Testis (tissue), 5 donors: ENCODE data around the gene FOXN1. TPM values are rescaled to one million over a fixed set of nuclear protein-coding genes. Genes with fewer than 3 reads are reported as not detected.
"Not testable (repeated sequence)": the region's sequence is repeated elsewhere in the genome, so short reads cannot be mapped to it uniquely, and the experiment has no call there.

Source experiments
- DNase-seq: peaks from one replicate; pipeline ENCODE4 v3.0.0-alpha.2; 2019
- H3K27ac ChIP-seq, 2 donors: fragments of 200-600 bp; sonication (generic); one replicate each; pipeline ENCODE4 v1.5.1; 2019
- H3K27me3 ChIP-seq: fragments of 200-600 bp; sonication (generic); one replicate; pipeline ENCODE4 v1.5.1; 2019
- H3K36me3 ChIP-seq: fragments of 200-600 bp; sonication (generic); one replicate; pipeline ENCODE4 v1.5.1; 2017; ENCODE audit warnings: low read depth; ENCODE audit errors: missing control alignments
- H3K4me1 ChIP-seq: fragments of 200-600 bp; sonication (generic); one replicate; pipeline ENCODE4 v1.5.1; 2019
- H3K4me3 ChIP-seq, 2 donors: fragments of 200-600 bp; sonication (generic); one replicate each; pipeline ENCODE4 v1.5.1; 2017 to 2019
- H3K9me3 ChIP-seq: fragments of 200-600 bp; sonication (generic); one replicate; pipeline ENCODE4 v1.5.1; 2017
- POLR2A ChIP-seq: fragments of 450-650 bp; IDR thresholded peaks from one replicate; pipeline ENCODE4 v1.6.1; 2017; ENCODE audit warnings: antibody characterized with exemption, mild to moderate bottlenecking, moderate library complexity
- WGBS, 2 donors: methylation state at CpG; one replicate each; pipeline ENCODE4 v1.1.5; 2018; 5-methylcytosine and 5-hydroxymethylcytosine counted together
- intact Hi-C: fragments of 100-400 bp; cut with DNase I; formaldehyde crosslinking; loops from one replicate; pipeline ENCODE4 v1.15.1; 2023; ENCODE audit warnings: low total_unique reads
- long read RNA-seq, 2 donors: transcript quantifications; one replicate each; lab custom pipeline, GENCODE V29; 2026
- polyA plus RNA-seq: library from polyadenylated mRNA; stranded (reverse); fragments of 350-450 nt; fragmentation: Illumina TruSeq; extraction: RNeasy Lipid Tissue Mini Kit (QIAGEN cat#74804); gene quantifications from one replicate; pipeline ENCODE4 v1.2.3, GENCODE V29; 2014; ENCODE audit warnings: low read depth, low replicate concordance; ENCODE audit not compliant: insufficient read depth
- total RNA-seq, 2 donors: library from RNA; depleted of rRNA; stranded (reverse); fragments of >200 nt; gene quantifications; one replicate each; pipeline ENCODE4 v1.2.3, GENCODE V29; 2016
- TF ChIP-seq, protein P1 (sequence below), 3 experiments: fragments of 450-650 bp in 2 of 3; fragments of 200-600 bp in 1 of 3; sonication (generic) in 1 of 3; IDR thresholded peaks; one replicate each; pipeline ENCODE4 v1.5.1; 2016 to 2019; ENCODE audit warnings: antibody characterized with exemption in 3 of 3, mild to moderate bottlenecking in 2 of 3, moderate library complexity in 1 of 3

The FOXN1 gene, protein sequence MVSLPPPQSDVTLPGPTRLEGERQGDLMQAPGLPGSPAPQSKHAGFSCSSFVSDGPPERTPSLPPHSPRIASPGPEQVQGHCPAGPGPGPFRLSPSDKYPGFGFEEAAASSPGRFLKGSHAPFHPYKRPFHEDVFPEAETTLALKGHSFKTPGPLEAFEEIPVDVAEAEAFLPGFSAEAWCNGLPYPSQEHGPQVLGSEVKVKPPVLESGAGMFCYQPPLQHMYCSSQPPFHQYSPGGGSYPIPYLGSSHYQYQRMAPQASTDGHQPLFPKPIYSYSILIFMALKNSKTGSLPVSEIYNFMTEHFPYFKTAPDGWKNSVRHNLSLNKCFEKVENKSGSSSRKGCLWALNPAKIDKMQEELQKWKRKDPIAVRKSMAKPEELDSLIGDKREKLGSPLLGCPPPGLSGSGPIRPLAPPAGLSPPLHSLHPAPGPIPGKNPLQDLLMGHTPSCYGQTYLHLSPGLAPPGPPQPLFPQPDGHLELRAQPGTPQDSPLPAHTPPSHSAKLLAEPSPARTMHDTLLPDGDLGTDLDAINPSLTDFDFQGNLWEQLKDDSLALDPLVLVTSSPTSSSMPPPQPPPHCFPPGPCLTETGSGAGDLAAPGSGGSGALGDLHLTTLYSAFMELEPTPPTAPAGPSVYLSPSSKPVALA
- under 1 TPM; 0.24 to 0.50 TPM for total RNA-seq
- 0.69 TPM for polyA plus RNA-seq
- long read RNA-seq, donor 1, result 0 reads
- long read RNA-seq, donor 2, result 0 reads

DNA sequence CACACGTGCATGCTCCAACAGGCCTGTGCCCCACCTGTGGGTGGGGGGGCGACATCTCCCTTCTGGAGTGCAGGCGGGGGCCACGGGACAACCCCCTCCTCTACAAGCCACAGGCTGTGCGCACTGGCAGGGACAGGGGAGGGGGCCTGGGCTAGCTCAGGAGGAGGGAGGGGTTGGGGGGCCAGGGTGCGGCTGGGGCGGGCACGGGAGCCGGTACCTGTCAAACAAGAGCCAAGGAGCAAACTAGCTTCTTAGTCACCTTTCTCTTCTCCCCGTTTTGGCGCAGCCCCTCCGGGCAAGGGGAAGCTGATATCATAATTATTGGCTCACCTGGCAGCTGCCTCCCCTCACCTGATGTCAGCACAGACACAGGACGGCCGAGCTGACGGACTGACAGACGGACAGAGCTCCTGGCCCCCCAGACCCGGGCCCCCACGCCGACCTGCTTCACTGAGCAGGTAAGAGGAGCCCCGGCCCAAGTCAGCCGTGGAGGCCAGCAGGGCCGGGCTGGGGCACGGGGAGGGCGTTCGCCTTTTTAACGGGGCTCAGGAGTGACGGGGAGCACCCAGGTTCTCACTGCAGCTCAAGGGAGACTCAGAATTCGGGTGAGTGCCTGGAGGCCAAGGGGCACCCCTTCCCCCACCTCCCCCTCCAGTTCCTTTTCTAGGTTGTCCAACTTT lies at the start of gene FOXN1:
Gene FOXN1 (plus strand): TSS at position 363 of the 680 bp plus-strand sequence. CDS start 17,622 bp downstream, outside the sequence.
- 80 to 88% methylated on average over 27 to 28 of the region's 28 CpGs for WGBS, 2 donors
- intact Hi-C loops, result no loop called here
- H3K36me3 ChIP-seq, result no peaks in the 10 kb centered on the region
- no peaks in the 10 kb centered on the region for H3K4me1 ChIP-seq
- no peak within 1 kb of the TSS for H3K27ac ChIP-seq
- H3K4me3 ChIP-seq, result no peak within 1 kb of the TSS
- no peaks in the 10 kb centered on the region for H3K27me3 ChIP-seq
- no peak for DNase-seq
- no peaks in the 10 kb centered on the region for H3K9me3 ChIP-seq
- TF ChIP-seq, protein P1, sequence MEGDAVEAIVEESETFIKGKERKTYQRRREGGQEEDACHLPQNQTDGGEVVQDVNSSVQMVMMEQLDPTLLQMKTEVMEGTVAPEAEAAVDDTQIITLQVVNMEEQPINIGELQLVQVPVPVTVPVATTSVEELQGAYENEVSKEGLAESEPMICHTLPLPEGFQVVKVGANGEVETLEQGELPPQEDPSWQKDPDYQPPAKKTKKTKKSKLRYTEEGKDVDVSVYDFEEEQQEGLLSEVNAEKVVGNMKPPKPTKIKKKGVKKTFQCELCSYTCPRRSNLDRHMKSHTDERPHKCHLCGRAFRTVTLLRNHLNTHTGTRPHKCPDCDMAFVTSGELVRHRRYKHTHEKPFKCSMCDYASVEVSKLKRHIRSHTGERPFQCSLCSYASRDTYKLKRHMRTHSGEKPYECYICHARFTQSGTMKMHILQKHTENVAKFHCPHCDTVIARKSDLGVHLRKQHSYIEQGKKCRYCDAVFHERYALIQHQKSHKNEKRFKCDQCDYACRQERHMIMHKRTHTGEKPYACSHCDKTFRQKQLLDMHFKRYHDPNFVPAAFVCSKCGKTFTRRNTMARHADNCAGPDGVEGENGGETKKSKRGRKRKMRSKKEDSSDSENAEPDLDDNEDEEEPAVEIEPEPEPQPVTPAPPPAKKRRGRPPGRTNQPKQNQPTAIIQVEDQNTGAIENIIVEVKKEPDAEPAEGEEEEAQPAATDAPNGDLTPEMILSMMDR (IDR thresholded peaks at IDR 0.05), result no peak
- TF ChIP-seq POLR2A, result no peak

DNA sequence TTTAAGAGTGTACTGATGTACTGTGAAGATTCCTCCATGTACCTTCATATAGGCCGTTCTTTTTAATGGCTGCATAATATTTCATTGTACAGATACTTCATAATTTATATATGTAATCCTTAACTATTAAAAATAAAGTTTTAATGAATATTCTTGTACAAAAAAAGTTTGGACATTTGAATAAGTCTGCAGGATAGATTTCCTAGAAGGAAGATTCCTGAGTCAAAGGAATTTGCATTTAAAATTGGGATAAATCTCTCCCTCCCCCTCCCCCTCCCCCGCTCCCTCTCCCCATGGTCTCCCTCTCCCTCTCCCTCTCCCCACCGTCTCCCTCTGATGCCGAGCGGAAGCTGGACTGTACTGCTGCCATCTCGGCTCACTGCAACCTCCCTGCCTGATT lies 48.3 kb upstream of the FOXN1 start:
- Histone ChIP-seq H3K4me3 (no peak overlapping the region), H3K36me3 (no peaks in the 10 kb centered on the region), H3K27me3 (no peaks in the 10 kb centered on the region), H3K4me1 (no peaks in the 10 kb centered on the region), H3K27ac (no peak overlapping the region), H3K9me3 (no peaks in the 10 kb centered on the region)
- intact Hi-C loops, result no loop called here
- WGBS, 2 donors, result 73 to 80% methylated on average over 6 of the region's 6 CpGs
- DNase-seq, result no peak
- TF ChIP-seq, protein P1 (IDR thresholded peaks at IDR 0.05), result no peak
- TF ChIP-seq POLR2A, result no peak

DNA sequence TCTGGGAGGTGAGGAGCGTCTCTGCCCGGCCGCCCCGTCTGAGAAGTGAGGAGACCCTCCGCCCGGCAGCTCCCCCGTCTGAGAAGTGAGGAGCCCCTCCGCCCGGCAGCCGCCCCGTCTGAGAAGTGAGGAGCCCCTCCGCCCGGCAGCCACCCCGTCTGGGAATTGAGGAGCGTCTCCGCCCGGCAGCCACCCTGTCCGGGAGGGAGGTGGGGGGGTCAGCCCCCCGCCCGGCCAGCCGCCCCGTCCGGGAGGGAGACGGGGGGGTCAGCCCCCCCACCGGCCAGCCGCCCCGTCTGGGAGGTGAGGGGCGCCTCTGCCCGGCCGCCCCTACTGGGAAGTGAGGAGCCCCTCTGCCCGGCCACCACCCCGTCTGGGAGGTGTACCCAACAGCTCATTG lies 47.3 kb upstream of the FOXN1 start:
- H3K36me3 ChIP-seq, H3K9me3 ChIP-seq, DNase-seq, H3K27ac ChIP-seq, H3K27me3 ChIP-seq, H3K4me3 ChIP-seq, intact Hi-C loops, H3K4me1 ChIP-seq: not testable (repeated sequence)
- 70 to 80% methylated on average over 14 to 30 of the region's 32 CpGs for WGBS, 2 donors

DNA sequence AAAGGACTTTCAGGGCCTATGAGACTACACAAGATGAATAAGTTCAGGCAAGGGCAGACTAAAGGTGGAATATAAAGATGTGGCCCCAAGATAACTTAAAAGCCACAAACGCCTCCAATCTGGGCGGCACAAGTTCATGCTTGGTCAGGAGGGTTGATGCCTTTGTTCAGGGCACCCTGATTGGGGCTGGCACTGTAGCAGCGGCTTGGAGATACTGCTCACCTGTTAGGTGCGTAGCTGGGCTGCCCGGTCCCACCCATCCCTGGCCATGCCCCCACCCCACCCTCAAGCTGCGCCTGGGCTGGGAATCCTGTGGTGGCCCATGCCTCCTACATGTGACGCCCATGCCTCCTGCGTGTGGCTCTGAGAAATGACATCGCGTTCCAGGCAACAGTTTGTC lies 45.2 kb upstream of the FOXN1 start:
- H3K27ac ChIP-seq, result no peak overlapping the region
- H3K27me3 ChIP-seq, result no peaks in the 10 kb centered on the region
- intact Hi-C loops, result no loop called here
- TF ChIP-seq, protein P1 (IDR thresholded peaks at IDR 0.05), result no peak
- no peak for TF ChIP-seq POLR2A
- no peaks in the 10 kb centered on the region for H3K4me1 ChIP-seq
- WGBS, 2 donors, result 87 to 93% methylated on average over 10 of the region's 10 CpGs
- no peak overlapping the region for H3K4me3 ChIP-seq
- H3K9me3 ChIP-seq, result no peaks in the 10 kb centered on the region
- H3K36me3 ChIP-seq, result no peaks in the 10 kb centered on the region
- no peak for DNase-seq

DNA sequence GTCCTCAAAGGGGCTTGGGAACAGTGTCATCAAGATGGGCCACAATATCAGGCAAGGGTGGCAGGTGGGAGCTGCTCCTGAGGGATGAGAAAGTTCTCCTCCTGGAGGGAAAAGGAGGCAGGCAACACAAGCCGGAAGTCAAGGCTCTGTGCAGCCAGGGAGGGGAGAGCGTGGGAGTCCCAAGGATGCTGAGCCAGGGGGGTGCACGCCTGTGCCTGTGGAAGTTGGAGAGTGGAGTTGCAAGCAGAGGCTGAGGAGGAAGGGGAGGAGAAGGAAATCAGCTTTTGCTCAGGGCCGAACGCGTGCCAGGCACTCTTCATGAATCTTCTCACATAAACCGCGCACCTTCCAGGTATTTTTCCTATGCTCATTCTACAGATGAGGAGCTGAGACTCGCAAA lies 40.1 kb upstream of the FOXN1 start:
- Histone ChIP-seq H3K4me1 (no peaks in the 10 kb centered on the region), H3K4me3 (no peak overlapping the region), H3K27me3 (no peaks in the 10 kb centered on the region), H3K9me3 (no peaks in the 10 kb centered on the region), H3K36me3 (no peaks in the 10 kb centered on the region), H3K27ac (peak overlapping the region in 1 of 2 donors; percentile 10)
- DNase-seq, result no peak
- no peak for TF ChIP-seq POLR2A
- TF ChIP-seq, protein P1 (IDR thresholded peaks at IDR 0.05), result no peak
- intact Hi-C loops, result no loop called here
- 53 to 55% methylated on average over 9 of the region's 9 CpGs for WGBS, 2 donors
